DND-41 (cell line): ENCODE data around the gene PRR7.

ENCODE experiments used
- CTCF ChIP-seq: IDR thresholded peaks from 2 replicates; pipeline ENCODE4 v1.5.1; 2012; ENCODE audit warnings: borderline replicate concordance, low read length, moderate library complexity, mild to moderate bottlenecking; ENCODE audit not compliant: poor library complexity, severe bottlenecking; ENCODE audit errors: extremely low read depth
- EZH2 ChIP-seq: IDR thresholded peaks from 3 replicates; pipeline ENCODE4 v1.6.1; 2012; ENCODE audit warnings: borderline replicate concordance, low read depth, mild to moderate bottlenecking, moderate library complexity, low read length, inconsistent platforms; ENCODE audit not compliant: severe bottlenecking

DNA sequence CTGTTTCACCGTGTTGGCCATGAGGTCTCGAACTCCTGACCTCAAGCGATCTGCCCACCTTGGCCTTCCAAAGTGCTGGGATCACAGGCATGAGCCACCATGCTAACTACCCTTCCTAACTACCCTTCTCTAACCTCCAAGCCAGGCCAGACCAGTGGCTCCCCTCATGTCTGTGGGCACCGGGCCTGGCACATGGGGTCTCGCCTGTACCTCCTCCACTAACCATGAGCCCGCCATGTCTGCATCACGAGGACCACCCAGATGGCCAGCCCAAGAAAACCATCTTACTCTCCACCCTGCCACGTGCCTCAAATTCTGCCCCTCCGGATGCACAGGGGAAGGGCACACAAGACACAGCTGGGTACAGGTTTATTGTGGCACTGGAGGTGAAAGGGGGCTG is 36.4 kb downstream of the PRR7 start:
- TF ChIP-seq CTCF (no peak), EZH2 (no peak)
